AG10803 (cell line): ENCODE results near the gene IL1RAPL2.

ENCODE experiments used
- DNase-seq: peaks from one replicate; pipeline ENCODE4 v3.0.0; 2010; ENCODE audit warnings: low read depth
- H3K4me3 ChIP-seq: 2 replicates; pipeline ENCODE4 v1.5.1; 2011; ENCODE audit warnings: mild to moderate bottlenecking, low read length, control low read depth
- TF ChIP-seq, protein P1 (sequence below): conservative IDR thresholded peaks from 2 replicates; pipeline ENCODE4 v1.5.1; 2011; ENCODE audit warnings: mild to moderate bottlenecking, low read length, control low read depth, inconsistent platforms

Gene IL1RAPL2

DNA sequence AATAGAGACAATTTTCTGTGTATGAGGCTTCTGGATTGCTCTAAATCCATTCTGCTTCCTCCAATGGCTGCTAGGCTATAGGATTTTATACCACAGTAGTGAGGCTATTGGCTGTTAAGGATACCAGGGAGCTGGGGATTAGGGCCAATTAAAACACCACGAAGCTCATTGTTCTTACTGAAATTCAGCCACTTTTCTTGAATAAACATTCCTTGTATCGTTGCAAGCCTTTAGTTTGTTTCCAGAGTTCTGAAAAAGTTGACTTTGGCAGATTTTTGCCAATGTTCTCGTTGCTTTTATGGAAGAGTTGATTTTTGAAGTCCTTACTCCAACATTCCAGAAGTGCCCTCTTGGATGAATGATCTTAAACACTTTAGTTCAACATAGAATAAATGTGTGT is 892.8 kb downstream of the IL1RAPL2 start:
- TF ChIP-seq, protein P1, sequence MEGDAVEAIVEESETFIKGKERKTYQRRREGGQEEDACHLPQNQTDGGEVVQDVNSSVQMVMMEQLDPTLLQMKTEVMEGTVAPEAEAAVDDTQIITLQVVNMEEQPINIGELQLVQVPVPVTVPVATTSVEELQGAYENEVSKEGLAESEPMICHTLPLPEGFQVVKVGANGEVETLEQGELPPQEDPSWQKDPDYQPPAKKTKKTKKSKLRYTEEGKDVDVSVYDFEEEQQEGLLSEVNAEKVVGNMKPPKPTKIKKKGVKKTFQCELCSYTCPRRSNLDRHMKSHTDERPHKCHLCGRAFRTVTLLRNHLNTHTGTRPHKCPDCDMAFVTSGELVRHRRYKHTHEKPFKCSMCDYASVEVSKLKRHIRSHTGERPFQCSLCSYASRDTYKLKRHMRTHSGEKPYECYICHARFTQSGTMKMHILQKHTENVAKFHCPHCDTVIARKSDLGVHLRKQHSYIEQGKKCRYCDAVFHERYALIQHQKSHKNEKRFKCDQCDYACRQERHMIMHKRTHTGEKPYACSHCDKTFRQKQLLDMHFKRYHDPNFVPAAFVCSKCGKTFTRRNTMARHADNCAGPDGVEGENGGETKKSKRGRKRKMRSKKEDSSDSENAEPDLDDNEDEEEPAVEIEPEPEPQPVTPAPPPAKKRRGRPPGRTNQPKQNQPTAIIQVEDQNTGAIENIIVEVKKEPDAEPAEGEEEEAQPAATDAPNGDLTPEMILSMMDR: no peak
- no peak overlapping the region for H3K4me3 ChIP-seq
- no peak for DNase-seq

DNA sequence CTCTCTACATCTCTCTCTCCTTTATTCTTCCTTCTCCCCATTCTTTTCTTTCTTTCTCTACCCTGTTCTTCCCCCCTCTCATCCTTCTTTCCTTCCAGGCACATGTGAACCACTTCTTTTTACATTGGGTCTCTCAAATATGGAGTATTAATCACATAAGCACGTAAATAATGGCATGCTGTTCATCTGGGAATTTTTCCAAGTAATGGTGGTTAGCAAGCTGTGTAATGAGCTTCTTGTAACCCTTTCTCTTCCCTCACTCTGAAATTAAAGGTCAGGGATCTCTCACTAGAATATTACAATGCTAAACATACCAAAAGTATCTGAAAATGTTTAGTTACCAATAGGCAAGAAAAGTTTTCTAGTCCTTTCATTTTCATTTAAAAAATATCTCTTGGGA is 894.4 kb downstream of the IL1RAPL2 start:
- peak; percentile 33 for DNase-seq
- TF ChIP-seq, protein P1: no peak

DNA sequence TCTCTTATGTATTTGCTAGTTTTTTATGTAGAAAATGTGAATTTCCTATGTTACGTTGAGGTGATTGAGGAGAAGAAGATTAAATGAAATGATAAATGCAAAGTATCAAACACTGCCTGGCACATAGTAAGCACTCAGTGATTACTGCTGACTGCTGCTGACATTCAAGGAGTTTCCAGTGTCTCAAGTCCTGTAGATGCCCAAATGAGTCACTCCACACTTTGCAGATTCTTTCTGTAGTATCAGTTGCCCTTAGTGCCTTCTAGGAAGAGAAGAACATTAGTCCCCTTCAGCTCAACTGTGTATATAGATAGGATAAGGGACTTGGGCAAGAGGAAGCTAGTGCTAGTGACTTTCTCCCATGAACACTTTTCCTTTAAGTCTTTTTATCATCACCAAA is 895.0 kb downstream of the IL1RAPL2 start:
- TF ChIP-seq, protein P1: no peak
- H3K4me3 ChIP-seq: no peak overlapping the region
- DNase-seq: no peak

More for the DNA sequence above, 894.4 kb downstream of the IL1RAPL2 start:
- H3K4me3 ChIP-seq: no peak overlapping the region

DNA sequence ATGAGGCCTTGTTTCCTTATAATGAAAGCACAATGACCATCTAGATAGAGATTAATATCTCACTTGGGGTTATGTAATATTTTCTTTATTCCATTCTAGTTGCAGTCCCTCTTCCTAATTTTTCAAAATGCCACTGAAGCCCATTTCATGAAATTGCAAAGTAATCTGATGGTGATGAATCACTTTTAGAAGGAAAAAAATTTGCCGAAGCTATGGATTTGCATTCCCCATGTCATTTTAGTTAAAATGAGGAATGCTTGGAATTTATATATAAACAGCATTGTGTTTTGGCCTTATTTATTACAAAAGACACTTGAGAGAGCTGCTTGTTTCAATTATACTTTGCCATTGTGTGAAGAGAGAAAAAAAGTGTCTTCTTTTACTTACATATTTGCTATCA is 896.2 kb downstream of the IL1RAPL2 start:
- DNase-seq: peak; percentile 13
- no peak overlapping the region for H3K4me3 ChIP-seq
- TF ChIP-seq, protein P1: no peak

DNA sequence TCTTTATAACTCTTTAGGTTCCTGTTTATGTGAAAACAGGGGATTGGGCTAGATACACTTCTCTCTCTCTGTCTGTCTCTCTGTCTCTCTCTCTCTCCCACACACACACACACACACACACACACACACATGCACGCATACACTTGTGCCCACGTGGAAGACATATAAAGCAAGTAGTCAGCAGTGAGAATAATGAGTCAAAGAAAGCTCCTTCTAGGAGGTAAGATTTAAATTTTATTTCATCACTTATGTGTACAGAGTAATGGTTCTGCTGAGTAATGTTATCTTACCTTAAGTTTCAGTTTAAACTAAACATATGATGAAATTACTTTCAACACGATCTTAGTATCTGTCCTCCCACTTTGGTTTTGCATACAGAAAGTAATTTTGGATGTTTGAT is 897.5 kb downstream of the IL1RAPL2 start:
- no peak overlapping the region for H3K4me3 ChIP-seq
- TF ChIP-seq, protein P1: no peak
- no peak for DNase-seq

DNA sequence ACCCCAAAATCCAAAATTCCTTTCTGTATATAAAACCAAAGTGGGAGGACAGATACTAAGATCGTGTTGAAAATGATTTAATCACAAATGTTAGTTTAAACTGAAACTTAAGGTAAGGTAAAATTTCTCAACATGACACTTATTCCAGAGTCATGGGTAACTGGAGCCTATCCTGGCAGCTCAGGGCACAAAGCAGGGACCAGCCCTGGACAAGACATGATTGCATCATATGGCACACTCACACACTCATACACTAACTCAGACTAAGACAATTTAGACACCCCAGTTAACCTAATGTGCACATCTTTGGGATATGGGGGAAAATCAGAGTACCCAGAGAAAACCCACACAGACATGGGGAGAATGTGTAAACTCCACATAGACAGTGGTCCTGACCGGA is 898.6 kb downstream of the IL1RAPL2 start:
- DNase-seq: no peak
- no peak overlapping the region for H3K4me3 ChIP-seq
- TF ChIP-seq, protein P1: no peak

DNA sequence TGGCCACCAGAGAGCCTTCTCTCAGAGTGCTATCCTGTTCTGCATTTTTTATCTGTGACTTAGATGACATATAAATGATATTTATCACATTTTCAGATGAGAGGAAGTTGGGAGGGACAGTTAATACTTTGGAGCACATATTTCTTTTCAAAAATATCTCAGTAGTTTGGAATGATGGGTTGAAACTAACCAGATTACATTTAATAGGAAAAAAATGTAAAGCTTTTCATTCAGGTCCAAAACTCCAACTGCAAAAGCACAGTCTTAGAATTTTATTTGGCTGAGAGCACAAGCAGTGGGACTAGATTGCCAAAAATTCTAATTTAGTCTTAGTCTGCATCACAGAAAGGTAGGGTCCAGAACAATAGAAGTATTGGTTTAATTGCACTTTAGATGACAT is 902.7 kb downstream of the IL1RAPL2 start:
- TF ChIP-seq, protein P1: no peak
- no peak overlapping the region for H3K4me3 ChIP-seq
- no peak for DNase-seq
